Measurements from ENCODE around the gene MGAT4C. TPM values are rescaled to one million over a fixed set of nuclear protein-coding genes. Genes with fewer than 3 reads are reported as not detected.

Gene MGAT4C
- total RNA-seq, 1 experiment from 2014 or later, result not detected

DNA sequence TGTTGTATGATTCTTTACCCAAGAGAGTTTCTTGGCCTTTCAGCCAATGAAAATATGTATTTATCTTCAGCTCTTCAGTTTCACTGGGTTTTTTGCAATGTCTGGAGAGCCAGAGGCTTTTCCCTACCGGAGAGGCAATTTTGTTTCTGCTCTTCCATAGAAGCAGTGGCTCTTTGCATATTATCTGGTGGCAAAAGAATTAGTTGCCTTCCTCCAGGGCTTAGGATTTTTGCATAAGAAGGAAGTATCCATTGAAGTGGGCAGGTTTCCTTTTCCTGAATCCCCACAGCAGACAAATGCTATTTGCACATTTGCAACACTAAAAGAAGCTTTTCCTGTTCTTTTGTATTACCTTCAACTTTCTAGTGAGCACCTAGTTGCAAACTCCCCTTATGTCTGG, 306.9 kb downstream of the MGAT4C start:
- BruUV-seq (replicated peaks), result no TSS peak
- Mint-ChIP-seq H3K27ac (ENCODE audit: low read depth, unreplicated experiment) (no peak overlapping the region), H3K9me3 (ENCODE audit: unreplicated experiment) (no peaks in the 10 kb centered on the region), H3K36me3 (ENCODE audit: insufficient read depth, unreplicated experiment) (no peaks in the 10 kb centered on the region), H3K4me1 (ENCODE audit: insufficient read depth, unreplicated experiment) (no peaks in the 10 kb centered on the region), H3K4me3 (ENCODE audit: unreplicated experiment) (no peak overlapping the region), H3K27me3 (ENCODE audit: insufficient read depth, unreplicated experiment) (no peaks in the 10 kb centered on the region)
- intact Hi-C loops (cut with micrococcal nuclease), result no loop called here
- ChIA-PET POLR2A (no interaction called here), CTCF (interaction anchor here (0.6 to 2.5 kb wide), 6 partner anchors 24 to 966 kb away, joined by 3 to 12 read pairs (median 6); no protein-coding TSS in a partner anchor)
- TF ChIP-seq, protein P1, sequence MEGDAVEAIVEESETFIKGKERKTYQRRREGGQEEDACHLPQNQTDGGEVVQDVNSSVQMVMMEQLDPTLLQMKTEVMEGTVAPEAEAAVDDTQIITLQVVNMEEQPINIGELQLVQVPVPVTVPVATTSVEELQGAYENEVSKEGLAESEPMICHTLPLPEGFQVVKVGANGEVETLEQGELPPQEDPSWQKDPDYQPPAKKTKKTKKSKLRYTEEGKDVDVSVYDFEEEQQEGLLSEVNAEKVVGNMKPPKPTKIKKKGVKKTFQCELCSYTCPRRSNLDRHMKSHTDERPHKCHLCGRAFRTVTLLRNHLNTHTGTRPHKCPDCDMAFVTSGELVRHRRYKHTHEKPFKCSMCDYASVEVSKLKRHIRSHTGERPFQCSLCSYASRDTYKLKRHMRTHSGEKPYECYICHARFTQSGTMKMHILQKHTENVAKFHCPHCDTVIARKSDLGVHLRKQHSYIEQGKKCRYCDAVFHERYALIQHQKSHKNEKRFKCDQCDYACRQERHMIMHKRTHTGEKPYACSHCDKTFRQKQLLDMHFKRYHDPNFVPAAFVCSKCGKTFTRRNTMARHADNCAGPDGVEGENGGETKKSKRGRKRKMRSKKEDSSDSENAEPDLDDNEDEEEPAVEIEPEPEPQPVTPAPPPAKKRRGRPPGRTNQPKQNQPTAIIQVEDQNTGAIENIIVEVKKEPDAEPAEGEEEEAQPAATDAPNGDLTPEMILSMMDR (IDR thresholded peaks at IDR 0.05; ENCODE audit: unreplicated experiment), result no peak
- DNase-seq (ENCODE audit: unreplicated experiment), result no peak

DNA sequence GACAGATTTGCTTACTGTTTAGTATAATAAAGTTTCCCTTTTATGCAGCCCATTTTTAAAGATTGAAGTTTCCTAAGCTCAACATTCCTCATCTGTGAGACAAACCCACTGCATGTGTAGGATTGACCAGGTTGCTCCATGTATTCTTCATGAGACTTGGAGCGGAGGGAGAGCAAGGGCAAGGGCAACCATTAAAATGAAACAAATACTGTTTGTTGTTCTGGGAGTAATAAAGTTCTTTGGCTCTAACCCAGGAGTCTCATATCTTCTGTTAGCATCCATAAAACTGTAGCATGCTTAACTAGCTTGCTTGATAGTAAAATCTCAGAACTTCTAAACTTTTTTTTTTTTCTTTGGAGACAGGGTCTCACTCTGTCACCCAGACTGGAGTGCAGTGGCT, 307.9 kb downstream of the MGAT4C start:
- TF ChIP-seq, protein P1 (IDR thresholded peaks at IDR 0.05; ENCODE audit: unreplicated experiment), result no peak
- CTCF ChIA-PET, result interaction anchor here (0.5 to 2.5 kb wide), 4 partner anchors 11 to 47 kb away, joined by 3 to 11 read pairs (median 4); no protein-coding TSS in a partner anchor
- Mint-ChIP-seq H3K4me1 (ENCODE audit: insufficient read depth, unreplicated experiment) (no peaks in the 10 kb centered on the region), H3K4me3 (ENCODE audit: unreplicated experiment) (no peak overlapping the region), H3K36me3 (ENCODE audit: insufficient read depth, unreplicated experiment) (peaks cover 2% of the 10 kb centered on the region), H3K27me3 (ENCODE audit: insufficient read depth, unreplicated experiment) (no peaks in the 10 kb centered on the region), H3K9me3 (ENCODE audit: unreplicated experiment) (no peaks in the 10 kb centered on the region), H3K27ac (ENCODE audit: low read depth, unreplicated experiment) (no peak overlapping the region)
- BruUV-seq (replicated peaks), result no TSS peak
- POLR2A ChIA-PET, result no interaction called here
- DNase-seq (ENCODE audit: unreplicated experiment), result no peak
- intact Hi-C loops (cut with micrococcal nuclease), result no loop called here

DNA sequence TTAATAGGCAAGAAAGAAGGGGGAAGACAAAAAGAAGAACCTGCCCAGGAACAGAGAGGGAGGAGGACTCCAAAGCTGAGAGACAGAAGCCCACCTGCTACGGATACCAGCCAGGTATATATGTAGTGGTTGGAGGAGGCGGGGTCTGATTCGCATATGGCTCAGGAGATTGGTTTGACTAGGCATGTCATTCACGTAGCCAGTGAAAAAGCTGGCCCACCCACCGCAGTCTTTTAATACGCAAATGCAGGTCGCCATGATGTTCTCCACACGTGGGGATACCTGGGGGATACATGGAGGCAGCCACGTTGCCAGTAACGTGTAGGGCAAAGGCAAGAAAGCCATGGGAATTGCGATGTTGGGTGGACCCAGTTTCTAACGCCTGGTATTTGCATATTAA, 308.9 kb downstream of the MGAT4C start:
- CTCF ChIA-PET, result interaction anchor here (0.5 to 1.2 kb wide), 6 partner anchors 10 to 957 kb away, joined by 3 to 4 read pairs (median 4); no protein-coding TSS in a partner anchor
- intact Hi-C loops (cut with micrococcal nuclease), result no loop called here
- Mint-ChIP-seq H3K4me3 (ENCODE audit: unreplicated experiment) (no peak overlapping the region), H3K27ac (ENCODE audit: low read depth, unreplicated experiment) (no peak overlapping the region), H3K36me3 (ENCODE audit: insufficient read depth, unreplicated experiment) (peaks cover 4% of the 10 kb centered on the region), H3K27me3 (ENCODE audit: insufficient read depth, unreplicated experiment) (no peaks in the 10 kb centered on the region), H3K4me1 (ENCODE audit: insufficient read depth, unreplicated experiment) (no peaks in the 10 kb centered on the region), H3K9me3 (ENCODE audit: unreplicated experiment) (no peaks in the 10 kb centered on the region)
- BruUV-seq (replicated peaks), result no TSS peak
- TF ChIP-seq, protein P1 (IDR thresholded peaks at IDR 0.05; ENCODE audit: unreplicated experiment), result no peak
- POLR2A ChIA-PET, result no interaction called here
- DNase-seq (ENCODE audit: unreplicated experiment), result no peak

DNA sequence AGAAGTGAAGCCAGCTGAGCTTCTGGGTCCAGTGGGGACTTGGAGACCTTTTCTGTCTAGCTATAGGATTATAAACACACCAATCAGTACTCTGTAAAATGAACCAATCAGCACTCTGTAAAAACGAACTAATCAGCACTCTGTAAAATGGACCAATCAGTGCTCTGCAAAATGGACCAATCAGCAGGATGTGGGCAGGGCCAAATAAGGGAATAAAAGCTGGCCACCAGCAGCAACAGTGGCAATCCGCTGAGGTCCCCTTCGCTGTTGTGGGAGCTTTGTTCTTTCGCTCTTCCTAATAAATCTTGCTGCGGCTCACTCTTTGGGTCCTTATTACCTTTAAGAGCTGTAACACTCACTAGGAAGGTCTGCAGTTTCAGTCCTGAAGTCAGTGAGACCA, 309.8 kb downstream of the MGAT4C start:
- intact Hi-C loops (cut with micrococcal nuclease), result no loop called here
- no peaks in the 10 kb centered on the region for H3K9me3 Mint-ChIP-seq (ENCODE audit: unreplicated experiment)
- TF ChIP-seq, protein P1 (IDR thresholded peaks at IDR 0.05; ENCODE audit: unreplicated experiment), result no peak
- H3K36me3 Mint-ChIP-seq (ENCODE audit: insufficient read depth, unreplicated experiment), result peaks cover 4% of the 10 kb centered on the region
- BruUV-seq (replicated peaks), result no TSS peak
- no peak for DNase-seq (ENCODE audit: unreplicated experiment)
- no peak overlapping the region for H3K4me3 Mint-ChIP-seq (ENCODE audit: unreplicated experiment)
- ChIA-PET POLR2A (no interaction called here), CTCF (interaction anchor here (0.6 to 1.2 kb wide), 3 partner anchors 9 to 1881 kb away, joined by 3 to 4 read pairs (median 3); no protein-coding TSS in a partner anchor)
- no peaks in the 10 kb centered on the region for H3K4me1 Mint-ChIP-seq (ENCODE audit: insufficient read depth, unreplicated experiment)
- no peak overlapping the region for H3K27ac Mint-ChIP-seq (ENCODE audit: low read depth, unreplicated experiment)
- no peaks in the 10 kb centered on the region for H3K27me3 Mint-ChIP-seq (ENCODE audit: insufficient read depth, unreplicated experiment)

All from MCF 10A (cell line).